ENCODE measurements around the gene FNDC7.
"Not testable (repeated sequence)": the region's sequence is repeated elsewhere in the genome, so short reads cannot be mapped to it uniquely, and the experiment has no call there.

The FNDC7 gene

DNA sequence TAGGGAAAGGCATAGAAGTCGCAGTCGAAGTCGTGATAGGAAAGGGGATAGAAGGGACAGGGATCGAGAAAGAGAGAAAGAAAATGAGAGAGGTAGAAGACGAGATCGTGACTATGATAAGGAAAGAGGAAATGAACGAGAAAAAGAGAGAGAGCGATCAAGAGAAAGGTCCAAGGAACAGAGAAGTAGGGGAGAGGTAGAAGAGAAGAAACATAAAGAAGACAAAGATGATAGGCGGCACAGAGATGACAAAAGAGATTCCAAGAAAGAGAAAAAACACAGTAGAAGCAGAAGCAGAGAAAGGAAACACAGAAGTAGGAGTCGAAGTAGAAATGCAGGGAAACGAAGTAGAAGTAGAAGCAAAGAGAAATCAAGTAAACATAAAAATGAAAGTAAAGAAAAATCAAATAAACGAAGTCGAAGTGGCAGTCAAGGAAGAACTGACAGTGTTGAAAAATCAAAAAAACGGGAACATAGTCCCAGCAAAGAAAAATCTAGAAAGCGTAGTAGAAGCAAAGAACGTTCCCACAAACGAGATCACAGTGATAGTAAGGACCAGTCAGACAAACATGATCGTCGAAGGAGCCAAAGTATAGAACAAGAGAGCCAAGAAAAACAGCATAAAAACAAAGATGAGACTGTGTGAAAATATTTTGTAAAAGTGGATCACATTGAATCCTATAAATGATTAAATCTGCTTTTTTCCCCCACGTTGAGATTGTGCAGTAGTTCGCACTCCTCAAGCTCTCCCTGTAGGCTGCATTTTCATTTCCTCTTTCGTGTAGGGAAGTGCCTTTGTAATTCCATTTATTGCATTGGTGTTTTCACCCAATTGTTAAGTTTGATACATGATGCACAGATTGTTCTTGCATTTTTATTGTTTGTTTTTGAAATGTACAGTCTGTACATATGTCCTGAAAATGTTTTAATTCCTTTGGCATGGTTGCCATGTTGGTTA, 13.1 kb upstream of the FNDC7 start:
- no peak for DNase-seq (ENCODE audit: low spot score)

DNA sequence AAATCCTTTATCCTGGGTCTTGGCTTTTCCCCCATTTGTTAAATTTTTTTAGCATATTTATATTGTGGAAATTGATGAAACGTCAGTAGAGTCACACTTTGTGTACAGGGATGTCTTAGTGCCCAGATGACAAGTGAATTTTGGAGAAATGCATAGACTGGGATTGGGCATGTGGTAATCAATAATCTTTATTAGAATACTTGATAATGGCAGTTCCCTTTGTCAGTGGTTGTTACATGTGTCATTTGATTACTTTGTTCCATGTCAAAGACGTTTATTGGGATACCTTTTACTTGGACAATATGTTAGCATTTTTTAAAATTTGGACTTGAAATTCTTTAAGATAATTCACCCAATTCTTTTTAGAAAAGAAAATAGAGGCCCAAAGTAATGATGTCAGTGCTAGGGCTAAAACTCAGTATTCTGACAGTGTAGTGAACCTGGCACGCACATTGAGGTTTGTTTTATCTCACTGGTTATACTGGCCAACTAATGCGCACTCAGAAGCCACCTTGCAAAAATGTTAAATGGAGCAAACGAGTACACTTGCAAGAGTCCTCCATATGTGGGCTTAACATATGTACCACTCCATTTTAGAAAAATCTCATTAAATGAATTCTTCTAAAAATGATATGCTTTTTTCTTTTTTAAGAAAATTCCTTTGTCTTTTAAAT, 11.4 kb upstream of the FNDC7 start:
- no peak for DNase-seq (ENCODE audit: low spot score)

DNA sequence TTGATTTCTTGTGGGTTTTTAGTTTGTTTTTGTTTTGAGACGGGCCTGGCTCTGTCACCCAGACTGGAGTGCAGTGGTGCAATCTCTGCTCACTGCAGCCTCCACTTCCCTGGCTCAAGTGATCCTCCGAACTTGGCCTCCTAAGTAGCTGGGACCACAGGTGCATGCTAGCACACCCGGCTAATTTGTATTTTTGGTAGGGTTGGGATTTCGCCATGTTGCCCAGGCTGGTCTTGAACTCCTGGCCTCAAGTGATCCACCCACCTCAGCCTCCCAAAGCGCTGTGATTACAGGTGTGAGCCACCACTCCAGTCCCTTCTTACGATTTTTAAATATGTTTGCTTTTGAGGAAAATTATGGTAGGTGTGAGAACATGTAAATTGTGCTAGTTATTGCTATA, 10.6 kb upstream of the FNDC7 start:
- not testable (repeated sequence) for DNase-seq (ENCODE audit: low spot score)

DNA sequence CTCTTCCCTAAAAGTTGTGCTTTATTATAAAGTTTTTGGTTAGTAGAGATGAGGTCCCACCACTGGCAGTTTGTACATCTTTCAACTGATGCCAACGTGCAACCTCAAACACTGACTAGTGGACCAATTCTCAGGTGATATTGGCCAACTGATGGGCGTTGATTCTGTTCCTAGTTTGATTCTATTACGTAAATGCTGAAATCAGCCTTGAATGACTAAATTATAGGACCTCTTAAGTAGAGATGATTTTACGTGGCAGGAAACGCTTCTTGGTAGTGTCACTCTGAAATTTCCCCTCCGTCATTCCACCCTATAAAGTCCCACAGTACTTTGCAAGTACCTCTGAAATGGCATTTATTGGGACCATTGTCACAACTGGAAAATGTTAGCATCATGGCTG, 8.8 kb upstream of the FNDC7 start:
- no peak for DNase-seq (ENCODE audit: low spot score)

GRCh38 chr1:108704496-108704895, 8.2 kb upstream of the FNDC7 start:
- peak; percentile 68 for DNase-seq (ENCODE audit: low spot score)

- DNase-seq (ENCODE audit: low spot score), result no peak
Measured at GRCh38 chr1:108706643-108707042, 6.1 kb upstream of the FNDC7 start.

GRCh38 chr1:108708691-108709660, 3.7 kb upstream of the FNDC7 start:
- DNase-seq (ENCODE audit: low spot score), result no peak

GRCh38 chr1:108715932-108716331, 3.2 kb downstream of the FNDC7 start:
- DNase-seq (ENCODE audit: low spot score), result no peak

GRCh38 chr1:108716437-108717230, 3.9 kb downstream of the FNDC7 start:
- DNase-seq (ENCODE audit: low spot score), result no peak

DNA sequence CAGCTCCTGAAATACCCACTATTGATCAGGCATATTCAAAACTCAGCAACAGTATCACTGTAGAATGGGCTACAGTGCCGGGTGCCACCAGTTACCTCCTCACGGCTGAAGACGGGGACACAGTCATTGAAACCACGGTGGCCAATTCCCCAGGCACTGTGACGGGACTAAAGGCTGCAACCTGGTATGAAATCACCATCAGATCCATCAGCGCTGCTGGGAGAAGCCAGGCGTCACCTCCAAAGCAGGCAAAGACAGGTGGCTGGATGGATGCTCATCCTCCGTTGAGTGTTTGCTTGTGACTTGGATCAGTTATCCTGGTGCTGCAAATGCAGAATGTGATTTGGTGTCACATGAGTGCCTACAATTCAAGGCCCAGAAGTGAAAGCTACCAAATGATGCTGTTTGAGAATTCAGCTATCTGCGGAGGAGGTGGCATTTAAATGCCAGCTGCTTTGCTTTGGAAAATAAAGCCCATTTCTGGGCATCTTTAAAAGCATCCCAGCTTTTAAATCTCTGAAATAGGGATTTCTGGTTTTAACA, 5.1 kb downstream of the FNDC7 start:
- DNase-seq (ENCODE audit: low spot score), result no peak

GRCh38 chr1:108718927-108719655, 6.4 kb downstream of the FNDC7 start:
- no peak for DNase-seq (ENCODE audit: low spot score)

DNA sequence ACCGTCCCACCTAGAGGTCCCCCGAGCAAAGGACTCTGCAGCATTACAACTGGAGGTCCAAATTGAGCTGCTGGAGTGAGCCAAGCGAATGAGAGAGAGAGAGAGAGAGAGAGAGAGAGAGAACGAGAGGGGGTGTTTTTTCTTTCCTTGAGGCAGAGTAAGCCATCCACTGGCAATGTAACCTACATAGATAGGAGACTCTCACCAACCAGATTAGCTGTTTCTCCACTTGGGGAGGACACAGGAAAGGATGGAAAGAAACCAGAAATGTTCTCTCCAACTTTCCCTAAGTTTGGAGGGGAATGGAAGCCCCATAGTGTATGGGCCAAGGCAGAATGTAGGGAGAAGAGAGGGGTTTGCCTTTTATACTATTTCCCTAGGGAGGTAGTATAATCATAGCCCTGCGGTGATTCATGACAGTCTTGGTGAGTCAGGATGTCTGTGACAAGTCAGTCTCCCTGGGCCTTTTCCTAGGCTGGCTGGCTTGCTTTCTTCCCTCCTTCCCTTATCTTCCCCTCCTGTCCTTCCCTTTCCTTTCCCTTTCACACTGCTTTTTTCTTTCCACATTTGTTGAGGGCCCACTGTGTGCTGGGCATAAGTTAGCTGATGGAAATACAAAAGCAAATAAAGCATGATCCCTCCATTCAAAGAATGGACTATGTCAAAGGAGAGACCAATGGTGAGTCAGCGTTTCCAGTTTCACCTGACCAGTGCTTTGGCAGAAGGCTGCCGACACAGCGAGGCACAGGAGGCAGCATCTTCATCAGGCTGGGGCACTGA, 7.1 kb downstream of the FNDC7 start:
- DNase-seq (ENCODE audit: low spot score), result peak; percentile 86

DNA sequence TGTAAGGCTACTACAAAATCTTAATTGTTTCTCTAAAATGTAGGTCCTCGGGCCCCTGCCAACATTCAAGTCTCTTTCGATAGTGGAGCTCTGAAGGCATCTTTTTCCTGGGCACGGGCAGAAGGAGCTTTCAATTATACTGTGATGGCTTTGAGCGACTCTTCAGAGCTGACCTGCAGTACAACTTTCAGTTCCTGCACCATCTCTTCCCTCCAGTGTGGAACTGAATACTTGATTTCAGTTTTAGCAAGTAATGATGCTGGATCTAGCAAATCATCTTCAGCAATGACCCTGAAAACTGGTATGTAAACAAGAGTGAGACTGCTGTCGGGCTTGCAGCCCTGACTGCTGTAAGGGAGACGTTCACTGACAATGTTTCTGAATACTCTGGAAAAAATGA, 9.6 kb downstream of the FNDC7 start:
- DNase-seq (ENCODE audit: low spot score), result no peak

DNA sequence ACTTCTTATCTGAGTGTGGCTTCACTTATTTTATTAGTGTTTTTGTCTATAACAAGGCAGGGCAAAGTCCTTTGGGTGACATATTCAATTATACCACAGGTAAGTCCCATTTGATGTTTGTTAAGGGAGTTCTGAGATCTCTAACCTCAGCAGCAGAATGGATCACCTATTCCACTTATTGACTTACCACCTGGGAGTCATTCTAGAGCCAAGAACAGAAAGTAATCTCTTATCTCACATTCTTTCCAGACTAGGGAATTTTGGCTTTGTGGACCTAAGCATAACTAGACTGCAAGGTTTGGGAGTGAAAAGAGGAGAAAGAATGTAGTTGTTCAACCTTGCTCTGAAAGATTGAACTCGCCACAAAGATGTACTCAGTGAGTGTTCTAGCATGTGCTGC, 13.2 kb downstream of the FNDC7 start:
- no peak for DNase-seq (ENCODE audit: low spot score)

- DNase-seq (ENCODE audit: low spot score), result no peak
Measured at GRCh38 chr1:108728327-108728923, 15.7 kb downstream of the FNDC7 start.

DNA sequence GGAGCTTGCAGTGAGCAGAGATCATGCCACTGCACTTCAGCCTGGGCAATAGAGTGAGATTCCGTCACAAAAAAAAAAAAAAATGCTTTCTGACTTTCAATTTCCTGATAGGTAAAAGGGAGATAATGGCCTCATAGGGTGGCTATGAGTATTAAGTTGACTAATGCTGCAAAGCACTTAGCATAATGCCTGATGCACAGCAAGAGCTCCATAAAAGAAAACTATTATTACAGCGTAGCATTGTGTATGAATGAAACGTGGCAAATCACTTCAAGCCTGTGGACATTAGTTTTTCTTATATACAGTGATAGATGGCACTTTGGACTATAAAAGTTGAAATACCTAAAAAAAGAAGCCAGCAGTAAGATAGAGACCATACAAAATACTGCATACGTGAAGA, 16.8 kb downstream of the FNDC7 start:
- DNase-seq (ENCODE audit: low spot score), result no peak

DNA sequence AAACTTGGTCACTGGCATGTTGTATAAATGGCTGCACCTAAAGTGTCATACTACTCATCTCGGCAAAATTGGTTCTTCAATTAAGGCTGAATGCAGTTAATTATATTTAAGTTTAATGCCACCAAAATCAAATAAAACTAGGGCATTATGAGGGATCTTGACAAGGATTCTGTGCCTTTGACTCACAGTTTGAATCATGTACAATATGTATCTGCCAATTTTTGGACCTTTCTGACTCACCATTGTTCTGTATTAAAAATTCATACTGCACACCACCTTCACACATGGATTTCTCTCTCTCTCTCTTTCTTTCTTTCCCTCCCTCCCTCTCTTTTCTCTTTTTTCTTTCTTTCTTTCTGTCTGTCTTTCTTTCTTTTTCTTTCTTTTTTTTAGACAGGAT, 19.7 kb downstream of the FNDC7 start:
- DNase-seq (ENCODE audit: low spot score), result no peak

DNA sequence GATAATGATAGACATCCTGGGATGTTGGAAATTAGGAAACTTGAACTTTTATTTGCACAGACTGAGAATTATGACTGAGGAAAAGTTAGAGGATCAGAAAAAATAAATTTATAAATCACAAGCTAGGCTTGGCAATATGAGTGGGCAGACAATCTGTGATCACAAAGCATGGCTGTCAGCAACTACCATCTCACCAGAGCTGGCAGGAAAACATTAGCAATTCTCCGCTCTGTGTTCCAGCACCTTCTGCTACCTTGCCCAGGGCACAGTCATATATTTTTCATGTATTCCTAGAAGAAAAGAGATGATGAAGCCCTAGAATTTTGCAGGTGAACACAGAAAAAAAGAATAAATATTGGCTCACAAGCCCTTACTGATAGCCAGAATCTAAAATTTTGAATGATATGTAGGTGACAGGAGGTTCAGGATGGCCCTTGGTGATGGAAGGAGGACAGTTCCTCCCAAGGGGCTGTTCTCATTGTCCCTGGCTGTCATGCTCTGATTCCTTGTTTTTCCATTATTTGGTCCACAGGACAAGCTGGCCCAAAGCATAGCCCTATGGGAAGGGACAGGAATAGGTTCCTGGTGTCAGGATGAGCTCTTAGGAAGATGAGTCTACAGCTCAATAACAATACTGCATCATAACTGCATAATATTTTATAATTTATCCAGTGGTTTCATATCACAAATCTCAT, 21.6 kb downstream of the FNDC7 start:
- DNase-seq (ENCODE audit: low spot score), result no peak

- no peak for DNase-seq (ENCODE audit: low spot score)
Measured at GRCh38 chr1:108742253-108742652, 29.5 kb downstream of the FNDC7 start.
